ENCODE measurements around the gene UNKL.

DNA sequence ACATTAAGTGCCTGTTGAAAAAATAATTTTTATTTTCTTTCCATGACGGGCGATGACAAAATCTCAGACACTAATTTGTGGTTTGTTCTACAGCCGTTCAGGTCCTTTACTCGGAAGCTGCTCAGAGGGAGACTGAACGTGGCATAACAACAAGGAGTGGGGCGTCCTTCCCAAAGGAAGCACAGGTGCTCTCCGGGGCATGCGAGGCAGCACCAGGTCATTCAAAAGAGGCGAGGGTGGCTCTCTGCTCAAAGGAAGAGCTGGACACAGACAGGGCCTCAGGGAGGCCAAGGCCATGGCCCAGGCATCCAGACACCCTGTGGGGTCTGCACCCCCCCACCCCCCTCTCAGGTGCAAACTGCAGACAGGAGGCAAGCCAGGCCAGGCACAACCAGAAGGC is 16.2 kb downstream of the UNKL start:
- TF ChIP-seq, protein P1, sequence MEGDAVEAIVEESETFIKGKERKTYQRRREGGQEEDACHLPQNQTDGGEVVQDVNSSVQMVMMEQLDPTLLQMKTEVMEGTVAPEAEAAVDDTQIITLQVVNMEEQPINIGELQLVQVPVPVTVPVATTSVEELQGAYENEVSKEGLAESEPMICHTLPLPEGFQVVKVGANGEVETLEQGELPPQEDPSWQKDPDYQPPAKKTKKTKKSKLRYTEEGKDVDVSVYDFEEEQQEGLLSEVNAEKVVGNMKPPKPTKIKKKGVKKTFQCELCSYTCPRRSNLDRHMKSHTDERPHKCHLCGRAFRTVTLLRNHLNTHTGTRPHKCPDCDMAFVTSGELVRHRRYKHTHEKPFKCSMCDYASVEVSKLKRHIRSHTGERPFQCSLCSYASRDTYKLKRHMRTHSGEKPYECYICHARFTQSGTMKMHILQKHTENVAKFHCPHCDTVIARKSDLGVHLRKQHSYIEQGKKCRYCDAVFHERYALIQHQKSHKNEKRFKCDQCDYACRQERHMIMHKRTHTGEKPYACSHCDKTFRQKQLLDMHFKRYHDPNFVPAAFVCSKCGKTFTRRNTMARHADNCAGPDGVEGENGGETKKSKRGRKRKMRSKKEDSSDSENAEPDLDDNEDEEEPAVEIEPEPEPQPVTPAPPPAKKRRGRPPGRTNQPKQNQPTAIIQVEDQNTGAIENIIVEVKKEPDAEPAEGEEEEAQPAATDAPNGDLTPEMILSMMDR (IDR thresholded peaks at IDR 0.05): no peak
- TF ChIP-seq POLR2A (IDR thresholded peaks at IDR 0.05) (no peak), POLR2AphosphoS5 (IDR thresholded peaks at IDR 0.05) (no peak), EP300 (IDR thresholded peaks at IDR 0.05) (no peak)
